GM13976 (cell line): Measurements from ENCODE around the gene LGSN.
"Not testable (repeated sequence)": the region's sequence is repeated elsewhere in the genome, so short reads cannot be mapped to it uniquely, and the experiment has no call there.

Source experiments
- DNase-seq: peaks from one replicate; pipeline ENCODE4 v3.0.0; 2012; ENCODE audit warnings: low spot score
- in situ Hi-C: fragments of 300-500 bp; cut with MboI; formaldehyde crosslinking; loops from one replicate; pipeline ENCODE4 v1.12.0; 2022; ENCODE audit warnings: low sequenced_read_pairs, mixed read lengths, inconsistent platforms; ENCODE audit not compliant: unreplicated experiment
- TF ChIP-seq, protein P1 (sequence below): IDR thresholded peaks from 2 replicates; pipeline ENCODE4 v1.5.1; 2012; ENCODE audit warnings: borderline replicate concordance, mild to moderate bottlenecking; ENCODE audit not compliant: insufficient read depth; ENCODE audit errors: extremely low read depth, missing control alignments, control extremely low read depth

The LGSN gene

DNA sequence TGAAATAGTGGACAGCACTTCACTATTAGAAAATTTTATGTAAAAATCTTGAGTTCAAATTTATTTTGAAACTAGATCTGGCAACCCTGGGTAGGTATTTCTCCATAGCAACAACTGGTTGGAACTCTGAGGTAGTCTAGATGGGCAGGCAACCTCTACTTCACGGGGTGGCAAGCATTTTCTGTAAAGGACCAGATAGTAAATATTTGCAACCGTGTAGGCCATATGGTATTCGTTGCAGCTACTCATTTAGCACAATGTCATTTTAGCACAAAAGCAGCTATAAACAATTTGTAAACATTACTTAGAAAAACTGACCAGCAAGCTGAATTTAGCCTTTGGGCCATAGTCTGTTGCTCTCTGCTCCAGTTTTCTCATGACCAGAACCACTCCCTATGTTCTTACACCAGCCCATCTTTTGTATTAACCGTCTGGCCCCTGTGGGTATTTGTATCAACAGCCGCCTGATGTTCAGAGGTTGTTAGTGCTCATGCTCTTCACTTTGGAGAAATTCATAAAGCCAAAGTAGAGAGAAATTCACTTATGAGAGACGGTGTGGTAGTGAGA, 29.2 kb downstream of the LGSN start:
- DNase-seq, result no peak
- in situ Hi-C loops, result no loop called here
- TF ChIP-seq, protein P1, sequence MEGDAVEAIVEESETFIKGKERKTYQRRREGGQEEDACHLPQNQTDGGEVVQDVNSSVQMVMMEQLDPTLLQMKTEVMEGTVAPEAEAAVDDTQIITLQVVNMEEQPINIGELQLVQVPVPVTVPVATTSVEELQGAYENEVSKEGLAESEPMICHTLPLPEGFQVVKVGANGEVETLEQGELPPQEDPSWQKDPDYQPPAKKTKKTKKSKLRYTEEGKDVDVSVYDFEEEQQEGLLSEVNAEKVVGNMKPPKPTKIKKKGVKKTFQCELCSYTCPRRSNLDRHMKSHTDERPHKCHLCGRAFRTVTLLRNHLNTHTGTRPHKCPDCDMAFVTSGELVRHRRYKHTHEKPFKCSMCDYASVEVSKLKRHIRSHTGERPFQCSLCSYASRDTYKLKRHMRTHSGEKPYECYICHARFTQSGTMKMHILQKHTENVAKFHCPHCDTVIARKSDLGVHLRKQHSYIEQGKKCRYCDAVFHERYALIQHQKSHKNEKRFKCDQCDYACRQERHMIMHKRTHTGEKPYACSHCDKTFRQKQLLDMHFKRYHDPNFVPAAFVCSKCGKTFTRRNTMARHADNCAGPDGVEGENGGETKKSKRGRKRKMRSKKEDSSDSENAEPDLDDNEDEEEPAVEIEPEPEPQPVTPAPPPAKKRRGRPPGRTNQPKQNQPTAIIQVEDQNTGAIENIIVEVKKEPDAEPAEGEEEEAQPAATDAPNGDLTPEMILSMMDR, result no peak

GRCh38 chr6:63289269-63289872, 30.4 kb downstream of the LGSN start:
- in situ Hi-C loops, result no loop called here
- TF ChIP-seq, protein P1, result no peak
- DNase-seq, result no peak

GRCh38 chr6:63280639-63281180, 39.1 kb downstream of the LGSN start:
- in situ Hi-C loops, result no loop called here
- TF ChIP-seq, protein P1, result no peak
- no peak for DNase-seq

- DNase-seq, result no peak
- TF ChIP-seq, protein P1, result no peak
- in situ Hi-C loops, result no loop called here
Measured at GRCh38 chr6:63278916-63279315, 40.9 kb downstream of the LGSN start.

GRCh38 chr6:63275953-63276352, 43.8 kb downstream of the LGSN start:
- no peak for DNase-seq
- TF ChIP-seq, protein P1, result no peak
- in situ Hi-C loops, result no loop called here

- DNase-seq, result not testable (repeated sequence)
- in situ Hi-C loops, result loop anchor here (25.0 kb wide), 1 partner anchor 213 kb away; no protein-coding TSS in a partner anchor
Measured at GRCh38 chr6:63274795-63275430, 44.9 kb downstream of the LGSN start.

GRCh38 chr6:63272397-63272796, 47.4 kb downstream of the LGSN start:
- in situ Hi-C loops, result loop anchor here (25.0 kb wide), 1 partner anchor 210 kb away; no protein-coding TSS in a partner anchor
- DNase-seq, result peak; percentile 37
- TF ChIP-seq, protein P1, result no peak
